ENCODE measurements around the gene PLEKHJ1. TPM values are rescaled to one million over a fixed set of nuclear protein-coding genes. Genes with fewer than 3 reads are reported as not detected.

The PLEKHJ1 gene
- total and polyA plus RNA-seq, 9 of the 15 experiments (the other 6 are each of a cell fraction or from before 2014, with no cell fraction given): 1.5 to 188 (median 63.9) TPM

DNA sequence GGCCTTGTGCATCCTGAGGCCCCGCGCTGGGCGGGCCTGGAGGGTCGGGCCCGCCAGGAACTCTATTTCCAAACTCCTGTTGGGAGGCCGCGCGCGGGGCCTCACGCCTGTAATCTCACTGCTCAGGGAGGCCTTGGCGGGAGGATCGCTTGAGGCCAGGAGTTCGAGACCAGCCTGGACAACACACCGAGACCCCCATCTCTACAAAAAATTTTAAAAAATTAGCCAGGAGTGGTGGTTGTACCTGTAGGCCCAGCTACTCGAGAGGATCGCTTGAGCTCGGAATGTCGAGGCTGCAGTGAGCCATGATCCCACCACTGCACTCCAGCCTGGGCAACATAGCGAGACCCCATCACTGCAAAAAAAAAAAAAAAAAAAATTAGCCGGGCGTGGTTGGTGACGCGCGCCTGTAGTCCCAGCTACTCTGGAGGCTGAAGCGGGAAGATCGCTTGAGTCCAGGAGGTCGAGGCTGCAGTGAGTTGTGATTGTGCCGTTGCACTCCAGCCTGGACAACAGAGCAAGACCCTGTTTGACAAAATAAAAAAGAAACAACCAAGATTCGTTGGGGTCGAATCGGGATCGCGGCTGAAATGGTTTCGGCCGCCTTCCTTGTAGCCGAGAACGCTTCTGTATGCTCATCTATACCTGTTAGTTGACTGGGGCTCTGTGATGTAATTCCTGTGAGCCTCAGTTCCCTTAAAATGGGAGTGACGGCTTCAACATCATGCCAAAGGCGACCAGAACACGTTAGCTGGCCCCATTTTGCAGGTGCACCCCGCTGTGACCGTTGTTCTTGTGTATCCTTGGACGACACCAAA, 1.1 kb upstream of the PLEKHJ1 start (continued):
- TF ChIP-seq, protein P1, sequence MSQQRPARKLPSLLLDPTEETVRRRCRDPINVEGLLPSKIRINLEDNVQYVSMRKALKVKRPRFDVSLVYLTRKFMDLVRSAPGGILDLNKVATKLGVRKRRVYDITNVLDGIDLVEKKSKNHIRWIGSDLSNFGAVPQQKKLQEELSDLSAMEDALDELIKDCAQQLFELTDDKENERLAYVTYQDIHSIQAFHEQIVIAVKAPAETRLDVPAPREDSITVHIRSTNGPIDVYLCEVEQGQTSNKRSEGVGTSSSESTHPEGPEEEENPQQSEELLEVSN (IDR thresholded peaks at IDR 0.05; ENCODE audit: borderline replicate concordance in 1 of 2, extremely low read depth in 1 of 2, insufficient read depth in 1 of 2, insufficient read length in 1 of 2, low read depth in 1 of 2, low read length in 1 of 2, poor library complexity in 1 of 2, severe bottlenecking in 1 of 2): peak in 1 of 2 experiments; percentile 20
- TF ChIP-seq MECOM (CRISPR knock-in tag; IDR thresholded peaks at IDR 0.05): no peak
- no peak for TF ChIP-seq ZNF274 (IDR thresholded peaks at IDR 0.05; ENCODE audit: borderline replicate concordance, low read depth, low read length)
- no peak for TF ChIP-seq ZNF830 (CRISPR knock-in tag; IDR thresholded peaks at IDR 0.05)
- no peak for TF ChIP-seq C11orf30 (IDR thresholded peaks at IDR 0.05; ENCODE audit: low read depth)
- TF ChIP-seq ZNF79 (CRISPR knock-in tag; IDR thresholded peaks at IDR 0.05; ENCODE audit: low read depth): no peak
- peak; percentile 85 for TF ChIP-seq RBFOX2 (IDR thresholded peaks at IDR 0.05; ENCODE audit: low read depth, low read length)
- TF ChIP-seq RUNX1 (IDR thresholded peaks at IDR 0.05; ENCODE audit: low read depth): no peak
- TF ChIP-seq BRCA1 (IDR thresholded peaks at IDR 0.05): no peak
- TF ChIP-seq BRCA1 (CRISPR knock-in tag; IDR thresholded peaks at IDR 0.05): no peak
- TF ChIP-seq ZNF133 (CRISPR knock-in tag; IDR thresholded peaks at IDR 0.05): no peak
- TF ChIP-seq ZNF23 (CRISPR knock-in tag; IDR thresholded peaks at IDR 0.05): no peak
- TF ChIP-seq SNRNP70 (optimal IDR thresholded peaks at IDR 0.05; ENCODE audit: low read depth, low read length): no peak
- TF ChIP-seq HDAC6 (IDR thresholded peaks at IDR 0.05; ENCODE audit: low read depth, low read length): no peak
- no peak for TF ChIP-seq EWSR1 (IDR thresholded peaks at IDR 0.05; ENCODE audit: borderline replicate concordance, low read depth, partially characterized antibody)
- TF ChIP-seq, protein P2, sequence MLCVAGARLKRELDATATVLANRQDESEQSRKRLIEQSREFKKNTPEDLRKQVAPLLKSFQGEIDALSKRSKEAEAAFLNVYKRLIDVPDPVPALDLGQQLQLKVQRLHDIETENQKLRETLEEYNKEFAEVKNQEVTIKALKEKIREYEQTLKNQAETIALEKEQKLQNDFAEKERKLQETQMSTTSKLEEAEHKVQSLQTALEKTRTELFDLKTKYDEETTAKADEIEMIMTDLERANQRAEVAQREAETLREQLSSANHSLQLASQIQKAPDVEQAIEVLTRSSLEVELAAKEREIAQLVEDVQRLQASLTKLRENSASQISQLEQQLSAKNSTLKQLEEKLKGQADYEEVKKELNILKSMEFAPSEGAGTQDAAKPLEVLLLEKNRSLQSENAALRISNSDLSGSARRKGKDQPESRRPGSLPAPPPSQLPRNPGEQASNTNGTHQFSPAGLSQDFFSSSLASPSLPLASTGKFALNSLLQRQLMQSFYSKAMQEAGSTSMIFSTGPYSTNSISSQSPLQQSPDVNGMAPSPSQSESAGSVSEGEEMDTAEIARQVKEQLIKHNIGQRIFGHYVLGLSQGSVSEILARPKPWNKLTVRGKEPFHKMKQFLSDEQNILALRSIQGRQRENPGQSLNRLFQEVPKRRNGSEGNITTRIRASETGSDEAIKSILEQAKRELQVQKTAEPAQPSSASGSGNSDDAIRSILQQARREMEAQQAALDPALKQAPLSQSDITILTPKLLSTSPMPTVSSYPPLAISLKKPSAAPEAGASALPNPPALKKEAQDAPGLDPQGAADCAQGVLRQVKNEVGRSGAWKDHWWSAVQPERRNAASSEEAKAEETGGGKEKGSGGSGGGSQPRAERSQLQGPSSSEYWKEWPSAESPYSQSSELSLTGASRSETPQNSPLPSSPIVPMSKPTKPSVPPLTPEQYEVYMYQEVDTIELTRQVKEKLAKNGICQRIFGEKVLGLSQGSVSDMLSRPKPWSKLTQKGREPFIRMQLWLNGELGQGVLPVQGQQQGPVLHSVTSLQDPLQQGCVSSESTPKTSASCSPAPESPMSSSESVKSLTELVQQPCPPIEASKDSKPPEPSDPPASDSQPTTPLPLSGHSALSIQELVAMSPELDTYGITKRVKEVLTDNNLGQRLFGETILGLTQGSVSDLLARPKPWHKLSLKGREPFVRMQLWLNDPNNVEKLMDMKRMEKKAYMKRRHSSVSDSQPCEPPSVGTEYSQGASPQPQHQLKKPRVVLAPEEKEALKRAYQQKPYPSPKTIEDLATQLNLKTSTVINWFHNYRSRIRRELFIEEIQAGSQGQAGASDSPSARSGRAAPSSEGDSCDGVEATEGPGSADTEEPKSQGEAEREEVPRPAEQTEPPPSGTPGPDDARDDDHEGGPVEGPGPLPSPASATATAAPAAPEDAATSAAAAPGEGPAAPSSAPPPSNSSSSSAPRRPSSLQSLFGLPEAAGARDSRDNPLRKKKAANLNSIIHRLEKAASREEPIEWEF (CRISPR knock-in tag; IDR thresholded peaks at IDR 0.05): no peak
- TF ChIP-seq, protein P3, sequence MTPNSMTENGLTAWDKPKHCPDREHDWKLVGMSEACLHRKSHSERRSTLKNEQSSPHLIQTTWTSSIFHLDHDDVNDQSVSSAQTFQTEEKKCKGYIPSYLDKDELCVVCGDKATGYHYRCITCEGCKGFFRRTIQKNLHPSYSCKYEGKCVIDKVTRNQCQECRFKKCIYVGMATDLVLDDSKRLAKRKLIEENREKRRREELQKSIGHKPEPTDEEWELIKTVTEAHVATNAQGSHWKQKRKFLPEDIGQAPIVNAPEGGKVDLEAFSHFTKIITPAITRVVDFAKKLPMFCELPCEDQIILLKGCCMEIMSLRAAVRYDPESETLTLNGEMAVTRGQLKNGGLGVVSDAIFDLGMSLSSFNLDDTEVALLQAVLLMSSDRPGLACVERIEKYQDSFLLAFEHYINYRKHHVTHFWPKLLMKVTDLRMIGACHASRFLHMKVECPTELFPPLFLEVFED (CRISPR knock-in tag; conservative IDR thresholded peaks at IDR 0.05): no peak

All from K562 (cell line).